ENCODE results near the gene INO80D.

Gene INO80D

DNA sequence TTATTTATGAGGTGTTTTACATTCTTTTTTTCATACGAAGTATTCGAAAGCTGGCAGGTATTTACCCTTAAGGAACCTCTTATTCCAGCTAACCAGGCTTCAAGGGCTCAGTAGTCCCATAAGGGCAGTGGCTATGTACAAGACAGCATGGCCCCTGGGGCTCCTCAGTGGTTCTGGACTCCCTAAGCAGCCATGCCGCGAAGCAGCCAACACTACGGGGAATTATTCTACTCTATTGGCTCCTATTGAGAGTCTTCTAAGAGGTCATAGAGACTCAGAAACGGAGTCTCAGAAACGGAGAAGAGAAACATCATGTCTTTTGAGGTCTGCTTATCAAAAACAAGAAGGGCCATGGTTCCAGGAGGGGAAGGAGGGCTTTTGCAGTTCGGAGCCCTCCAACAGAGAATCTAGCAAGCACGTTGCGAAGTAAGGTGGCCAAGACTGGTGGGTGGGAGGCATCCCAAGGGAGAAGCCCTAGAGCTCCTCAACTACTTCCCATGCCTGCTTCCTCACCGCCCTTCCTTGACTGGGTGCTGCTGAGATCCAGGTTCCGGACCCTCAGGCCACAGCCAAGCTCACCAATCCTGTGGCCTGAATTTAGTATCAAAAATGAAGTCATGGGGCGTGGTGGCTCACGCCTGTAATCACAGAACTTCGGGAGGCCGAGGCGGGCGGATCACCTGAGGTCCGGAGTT, 109.7 kb downstream of the INO80D start:
- no peak for DNase-seq

DNA sequence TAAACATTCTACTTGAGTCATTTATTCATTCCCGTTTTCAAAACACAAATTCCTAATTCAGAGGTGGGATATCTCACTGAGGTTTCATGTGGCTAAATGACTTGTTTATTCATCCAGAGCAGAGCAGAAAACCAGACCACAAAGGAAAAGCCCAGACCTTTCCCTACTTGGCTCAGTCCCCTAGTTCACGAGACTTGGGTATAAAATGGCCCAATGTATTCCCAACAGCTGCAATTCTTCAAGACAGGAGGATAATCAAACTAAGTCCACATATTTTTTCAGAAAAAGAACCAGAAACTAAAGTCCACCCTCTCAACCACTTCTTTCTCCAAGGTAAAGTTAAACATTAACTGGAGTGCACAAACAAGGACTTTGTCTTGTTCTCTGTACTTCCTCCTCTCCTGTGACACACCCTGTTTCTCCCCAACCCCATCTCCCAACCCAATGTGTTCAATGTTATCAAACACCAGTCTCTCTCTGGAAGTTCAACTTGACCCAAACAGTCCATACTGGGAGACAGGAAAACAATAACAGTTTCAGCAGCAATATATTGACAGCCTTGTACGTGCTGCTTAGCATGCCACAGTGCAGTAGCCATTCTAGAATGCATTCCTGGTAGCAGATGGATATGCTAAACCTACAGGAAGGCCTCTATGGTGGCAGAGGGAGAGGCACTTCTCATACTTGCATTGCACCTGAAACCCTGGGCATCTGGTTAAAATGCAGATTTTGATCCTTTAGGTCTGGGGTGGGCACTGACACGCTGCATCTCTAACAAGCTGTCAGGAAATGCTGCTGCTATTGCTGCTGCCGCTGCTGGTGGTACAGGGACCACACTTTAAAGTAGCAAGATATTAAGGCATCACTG, 110.7 kb downstream of the INO80D start:
- no peak for DNase-seq

DNA sequence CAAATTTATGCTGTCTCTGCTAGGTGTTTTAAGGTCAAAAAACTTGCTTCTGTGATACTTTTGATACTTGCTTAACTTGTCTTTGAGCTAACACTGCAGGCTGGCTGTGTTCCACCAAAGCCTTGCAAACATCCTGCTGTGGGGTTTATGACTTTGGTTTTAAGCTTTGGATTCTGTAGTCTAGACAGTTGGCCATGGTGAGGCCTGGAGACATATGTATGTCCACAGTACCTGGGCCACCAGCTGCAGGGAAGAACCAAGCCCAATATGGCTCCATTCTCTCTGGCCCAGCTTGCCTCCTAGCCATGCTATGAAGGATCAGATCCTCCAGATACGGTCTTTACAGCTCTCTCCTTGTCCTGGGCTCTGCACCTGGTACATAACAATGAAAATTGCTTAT, 113.9 kb downstream of the INO80D start:
- DNase-seq, result no peak

DNA sequence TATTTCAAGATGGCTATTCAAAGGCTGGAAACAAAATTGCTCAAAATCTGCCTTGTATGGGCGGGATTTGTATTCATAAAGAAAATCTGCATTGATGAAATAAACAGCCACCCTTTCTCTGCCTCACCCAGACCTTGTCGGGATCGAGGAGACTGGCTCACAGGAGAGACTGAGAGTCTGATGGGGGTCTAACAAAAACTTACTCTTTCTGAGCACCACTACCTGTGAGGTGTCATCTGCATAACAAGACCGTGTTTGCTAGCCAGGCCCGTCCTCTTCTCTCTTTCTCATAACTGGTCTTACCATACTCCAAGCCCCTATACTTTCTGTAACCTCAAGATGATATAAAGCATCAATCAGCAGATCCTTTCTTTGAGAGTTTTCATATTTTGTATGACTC, 115.6 kb downstream of the INO80D start:
- no peak for DNase-seq

DNA sequence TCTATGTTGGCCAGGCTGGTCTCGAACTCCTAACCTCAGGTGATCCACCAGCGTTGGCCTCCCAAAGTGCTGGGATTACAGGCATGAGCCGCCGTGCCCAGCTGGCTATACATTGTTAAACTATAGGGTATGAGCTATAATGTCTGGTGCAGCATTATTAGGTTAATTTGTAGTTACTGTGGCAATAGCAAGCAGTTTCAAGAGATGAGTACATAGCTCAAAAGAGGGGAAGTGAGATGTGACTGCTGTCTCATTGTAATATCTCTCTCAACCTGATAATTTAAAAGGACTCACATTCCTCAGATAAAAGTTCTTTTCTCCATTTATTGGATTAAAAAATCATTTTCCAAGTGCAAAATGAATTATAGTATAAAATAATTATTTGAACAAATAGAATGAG, 116.4 kb downstream of the INO80D start:
- DNase-seq, result no peak

DNA sequence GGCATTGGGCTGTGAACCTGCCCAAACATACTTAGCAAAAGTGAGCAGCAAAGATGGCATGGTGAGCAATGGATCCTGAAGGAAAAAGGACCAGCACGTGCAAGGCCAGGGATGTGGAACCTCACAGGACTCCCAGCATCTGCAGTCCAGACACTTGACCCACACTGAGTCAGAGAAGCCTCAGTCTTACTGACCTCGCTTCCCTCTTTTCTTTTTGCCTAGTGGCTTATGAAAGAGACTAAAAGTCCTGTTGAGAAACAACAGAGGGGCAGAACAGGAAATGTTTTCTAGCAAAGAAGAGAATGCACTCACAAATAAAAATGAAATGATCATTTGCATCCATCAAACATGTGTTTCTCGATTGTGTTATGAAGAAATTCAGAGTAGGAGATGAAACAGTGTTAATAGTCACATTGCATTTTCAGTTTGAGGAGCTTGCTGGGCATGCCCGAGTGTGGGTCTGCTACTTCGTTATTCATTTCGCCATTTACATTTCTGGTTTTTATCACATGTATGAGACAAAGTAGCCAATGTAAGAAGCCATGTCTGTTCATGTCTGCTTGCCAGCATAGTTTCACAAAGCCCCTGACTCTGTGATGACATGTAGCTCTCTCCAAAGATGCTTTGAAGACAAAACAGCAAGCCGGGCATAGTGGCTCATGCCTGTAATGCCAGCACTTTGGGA, 118.4 kb downstream of the INO80D start:
- no peak for DNase-seq

DNA sequence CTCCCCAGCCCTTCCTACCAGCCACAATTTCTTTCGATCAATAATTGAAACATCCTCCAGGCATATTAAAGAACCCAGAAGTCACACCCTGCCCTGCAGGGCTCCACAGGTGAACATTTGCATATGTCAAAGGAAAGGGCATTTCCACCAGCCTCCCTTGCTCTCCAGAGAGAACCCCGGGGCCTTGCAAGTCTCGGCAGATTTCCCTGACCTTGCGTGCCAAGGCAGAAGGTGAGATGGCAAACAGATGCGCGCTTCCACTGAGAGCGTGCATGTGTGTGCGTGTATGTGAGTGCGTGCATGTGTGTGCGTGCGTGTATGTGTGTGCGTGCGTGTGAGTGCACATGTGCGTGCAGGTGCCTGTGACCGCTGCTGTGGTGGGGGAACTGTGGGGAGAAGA, 120.3 kb downstream of the INO80D start:
- DNase-seq, result no peak

DNA sequence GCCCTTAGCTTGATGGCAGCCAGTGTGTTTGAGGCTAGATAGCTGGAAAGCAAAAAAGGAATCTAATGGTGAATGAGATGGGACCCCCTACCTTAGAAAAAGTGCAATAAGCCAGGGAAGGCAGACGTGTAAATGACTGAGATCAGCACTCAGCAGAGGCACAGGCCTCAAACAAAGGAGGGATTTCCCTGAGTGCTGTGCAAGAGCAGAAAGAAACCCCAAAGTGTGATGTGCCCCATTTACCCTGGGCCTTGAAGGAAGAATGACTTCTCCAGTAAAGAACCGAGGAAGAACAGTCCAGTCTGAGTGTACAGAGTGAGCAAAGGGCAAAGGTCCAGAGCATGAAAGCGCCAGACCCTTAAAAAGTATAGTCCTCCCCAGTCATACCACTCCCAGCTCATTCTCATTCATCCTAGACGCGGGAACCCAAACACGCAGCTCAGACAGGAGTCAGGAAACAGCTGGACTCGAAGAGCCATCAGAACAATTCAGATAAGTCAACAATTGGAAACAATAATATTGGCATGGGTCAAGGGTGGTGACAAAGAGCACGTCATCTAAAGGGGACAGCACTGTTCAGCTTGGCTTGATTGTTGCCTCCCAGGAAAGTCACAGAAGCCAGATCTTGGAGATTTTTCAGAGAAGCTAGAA, 121.7 kb downstream of the INO80D start:
- DNase-seq, result no peak

DNA sequence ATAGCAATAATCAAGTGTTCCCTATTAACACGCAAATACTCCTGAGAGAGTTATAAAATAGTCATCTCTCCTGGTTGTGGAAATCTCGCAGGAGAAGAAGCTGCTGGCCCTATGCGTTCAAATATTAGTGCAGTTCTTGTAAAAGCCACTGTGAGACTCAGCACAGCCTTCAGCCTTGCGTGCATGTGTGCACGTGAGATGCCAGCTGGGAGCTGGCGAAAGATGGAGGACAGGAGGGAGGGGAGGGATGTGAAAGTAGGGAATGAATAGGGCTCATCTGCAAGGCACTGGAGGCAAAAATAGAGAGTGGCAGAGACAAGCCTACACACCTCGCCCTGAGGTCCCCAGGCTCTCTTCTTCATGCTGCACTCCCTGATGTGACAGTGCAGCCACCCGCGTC, 126.5 kb downstream of the INO80D start:
- DNase-seq, result no peak

DNA sequence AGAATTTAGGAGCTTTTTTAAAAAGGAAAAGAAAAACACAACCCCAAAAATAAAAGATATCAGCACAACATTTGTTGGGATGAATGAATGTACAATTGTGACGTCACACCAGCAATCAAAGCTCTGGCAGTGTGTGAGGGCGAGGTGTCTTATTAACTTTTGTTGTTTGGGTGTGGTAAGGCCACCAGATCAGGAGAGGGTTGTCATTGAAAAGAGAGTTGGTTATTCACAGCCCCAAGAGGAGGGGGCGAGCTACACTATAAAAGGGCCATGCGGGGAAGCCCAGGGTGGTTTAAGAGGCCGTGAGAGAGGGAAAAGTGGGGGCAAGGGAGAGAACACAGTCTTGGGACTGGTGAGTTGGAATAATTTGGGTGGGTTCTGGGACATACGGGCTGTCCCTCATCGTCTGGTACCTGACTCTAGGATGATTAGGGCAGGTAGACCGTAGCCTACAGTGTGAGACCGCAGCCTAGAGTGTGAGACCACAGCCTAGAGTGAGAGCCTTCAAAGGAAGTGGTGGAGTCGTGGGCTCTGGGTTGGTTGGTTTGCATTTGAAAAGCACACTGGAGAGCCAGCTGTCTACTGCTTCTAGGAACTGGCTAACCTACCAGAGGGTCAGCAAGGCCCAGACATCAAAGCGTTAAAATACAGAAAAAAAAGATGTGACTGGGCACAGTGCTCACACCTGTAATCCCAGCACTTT, 128.4 kb downstream of the INO80D start:
- DNase-seq, result no peak

DNA sequence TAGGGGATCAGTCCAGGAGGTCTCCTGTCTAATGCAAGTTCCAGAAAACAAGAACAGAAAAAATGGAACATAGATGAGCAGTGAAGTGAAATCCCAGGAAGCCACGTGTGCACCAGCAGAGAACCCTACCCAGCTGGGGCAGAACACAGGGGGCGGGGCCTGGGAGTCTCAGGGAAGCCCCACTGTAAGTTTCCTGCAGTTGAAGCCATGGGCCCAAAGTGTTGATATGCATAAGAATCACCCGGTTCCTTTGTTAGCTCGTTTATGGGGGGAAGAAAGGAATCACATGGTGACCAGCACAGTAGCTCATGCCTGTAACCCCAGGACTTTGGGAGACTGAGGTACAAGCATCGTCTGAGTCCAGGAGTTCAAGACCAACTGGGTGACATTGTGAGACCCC, 131.3 kb downstream of the INO80D start:
- no peak for DNase-seq

DNA sequence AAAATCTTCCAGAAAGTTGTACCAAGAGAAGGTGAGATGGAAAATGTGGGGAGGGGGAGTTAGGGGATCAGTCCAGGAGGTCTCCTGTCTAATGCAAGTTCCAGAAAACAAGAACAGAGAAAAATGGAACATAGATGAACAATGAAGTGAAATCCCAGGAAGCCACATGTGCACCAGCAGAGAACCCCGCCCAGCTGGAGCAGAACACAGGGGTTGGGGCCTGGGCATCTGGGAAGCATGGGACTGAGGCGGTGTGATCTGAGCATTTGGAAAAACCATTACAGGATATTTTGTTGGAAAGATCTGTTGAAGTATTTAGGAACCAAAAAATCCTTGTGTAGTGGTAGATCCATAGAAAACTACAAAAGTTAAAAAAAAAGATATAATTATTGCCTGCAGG, 133.7 kb downstream of the INO80D start:
- DNase-seq, result no peak

DNA sequence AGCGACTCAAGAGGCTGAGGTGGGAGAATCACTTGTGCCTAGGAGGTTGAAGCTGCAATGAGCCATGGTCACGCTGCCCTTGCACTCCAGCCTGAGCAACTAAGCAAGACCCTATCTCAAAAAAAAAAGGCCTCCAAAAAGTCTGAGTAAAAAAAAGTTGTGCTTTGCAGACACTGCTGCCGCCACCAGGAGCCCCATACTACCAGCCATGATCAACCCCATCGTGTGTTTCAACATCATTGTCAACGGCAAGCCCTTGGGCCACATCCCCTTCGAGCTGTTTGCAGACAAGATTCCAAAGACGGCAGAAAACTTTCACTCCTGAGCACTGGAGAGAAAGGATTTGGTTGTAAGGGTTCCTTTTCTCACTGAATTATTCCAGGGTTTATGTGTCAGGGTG, 137.1 kb downstream of the INO80D start:
- no peak for DNase-seq

DNA sequence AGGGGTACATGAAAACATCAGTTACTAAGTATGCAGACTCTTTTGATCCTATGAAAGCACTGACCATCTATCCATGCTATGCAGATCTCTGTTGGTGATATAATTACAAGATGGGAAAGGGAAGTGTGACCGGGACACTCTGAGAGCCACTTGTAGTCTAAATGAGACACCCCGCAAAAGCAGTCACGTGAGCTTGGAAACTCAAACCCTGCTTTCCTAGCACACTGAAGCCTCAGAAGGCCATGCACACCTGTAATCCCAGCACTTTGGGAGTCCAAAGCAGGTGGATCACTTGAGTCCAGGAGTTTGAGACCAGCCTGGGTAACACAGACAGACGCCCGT, 137.5 kb downstream of the INO80D start:
- DNase-seq, result no peak

DNA sequence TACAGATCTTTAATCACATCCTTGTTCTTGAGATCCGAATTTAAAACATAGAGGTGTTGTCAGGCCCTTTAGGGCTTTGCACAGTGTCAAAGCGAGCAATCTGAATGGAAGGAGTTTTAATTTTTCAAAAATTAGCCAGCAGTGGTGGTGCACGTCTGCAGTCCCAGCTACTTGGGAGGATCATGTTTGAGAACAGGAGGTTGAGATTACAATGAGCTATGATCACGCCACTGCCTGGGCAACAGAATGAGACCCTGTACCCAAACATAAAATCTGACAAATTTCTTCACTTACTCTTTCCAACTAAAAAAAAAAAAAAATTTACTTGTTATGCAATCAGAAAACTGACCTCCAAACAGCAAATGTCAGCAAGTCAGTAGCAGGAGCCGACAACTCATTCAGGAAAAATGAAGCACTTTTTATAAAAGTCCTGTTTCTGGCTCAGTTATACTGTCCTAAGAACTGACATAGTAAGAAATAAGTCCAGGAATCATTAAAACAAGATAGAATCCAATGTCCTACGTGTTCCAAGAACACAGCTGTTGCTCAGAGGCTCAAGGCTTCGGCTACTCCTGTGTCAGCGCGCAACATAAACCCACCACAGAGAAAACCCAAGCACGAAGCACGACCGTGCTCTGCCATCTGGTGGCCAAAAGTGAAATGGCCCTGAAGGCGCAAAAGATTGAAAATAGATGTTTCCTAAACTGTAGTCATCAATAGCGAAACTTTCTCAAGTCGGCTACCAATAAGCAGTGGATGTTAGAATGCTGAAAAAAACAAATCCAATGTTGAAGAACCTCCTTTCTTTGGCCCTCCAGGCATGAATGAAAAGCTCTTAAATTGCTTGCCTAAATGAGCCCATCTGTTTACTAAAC, 138.1 kb downstream of the INO80D start:
- DNase-seq, result peak in 3 of 5 donors; percentile 21 to 32 (median 30)

DNA sequence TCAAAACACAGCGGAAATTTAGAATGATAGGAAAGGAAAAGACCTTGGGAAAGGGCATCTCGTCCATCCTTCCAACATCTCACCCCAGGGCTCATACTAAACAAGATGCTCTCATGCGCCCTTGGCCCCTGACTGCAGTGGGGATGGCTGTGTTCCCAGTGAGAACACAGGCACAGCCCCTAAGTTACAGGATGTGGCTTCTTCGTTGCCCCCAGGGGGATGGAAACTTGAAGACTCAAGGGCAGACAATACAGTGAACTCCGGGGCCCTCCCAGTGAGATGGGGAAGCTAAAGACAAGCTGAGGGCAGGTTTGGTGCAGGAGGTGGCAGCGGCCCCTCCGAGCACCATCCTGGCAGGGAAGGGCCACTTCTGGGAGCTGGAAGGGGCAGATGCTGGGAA, 139.7 kb downstream of the INO80D start:
- DNase-seq, result no peak

Measured in T-helper 1 cell (primary cell).